Measurements from ENCODE around the gene TTI1.

The TTI1 gene

DNA sequence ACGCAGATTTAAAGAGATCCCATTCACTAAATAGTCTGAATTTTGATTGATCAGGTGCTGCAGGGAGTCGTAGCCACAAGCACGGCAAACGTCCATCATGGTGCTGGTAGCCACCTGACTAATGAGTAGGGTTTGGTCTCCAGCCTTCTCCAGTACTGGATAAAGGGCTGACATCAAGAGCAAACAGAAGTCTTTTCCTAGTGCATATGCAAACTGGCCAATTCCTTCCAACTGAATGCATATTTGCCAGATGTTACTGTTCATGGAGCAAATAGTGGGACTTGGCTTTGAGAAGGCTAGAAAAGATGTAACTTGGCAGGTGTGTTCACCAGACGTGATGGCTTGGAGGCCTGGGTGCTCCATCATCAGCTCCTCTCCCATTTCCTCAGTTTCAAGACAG is 21.6 kb downstream of the TTI1 start:
- TF ChIP-seq CREB1 (IDR thresholded peaks at IDR 0.05; ENCODE audit: low read depth) (no peak), TAF1 (IDR thresholded peaks at IDR 0.05; ENCODE audit: low read depth) (no peak), YY1 (IDR thresholded peaks at IDR 0.05; ENCODE audit: low read depth) (no peak), EP300 (IDR thresholded peaks at IDR 0.05; ENCODE audit: borderline replicate concordance) (no peak), RAD21 (IDR thresholded peaks at IDR 0.05; ENCODE audit: low read depth) (no peak)
- TF ChIP-seq, protein P1, sequence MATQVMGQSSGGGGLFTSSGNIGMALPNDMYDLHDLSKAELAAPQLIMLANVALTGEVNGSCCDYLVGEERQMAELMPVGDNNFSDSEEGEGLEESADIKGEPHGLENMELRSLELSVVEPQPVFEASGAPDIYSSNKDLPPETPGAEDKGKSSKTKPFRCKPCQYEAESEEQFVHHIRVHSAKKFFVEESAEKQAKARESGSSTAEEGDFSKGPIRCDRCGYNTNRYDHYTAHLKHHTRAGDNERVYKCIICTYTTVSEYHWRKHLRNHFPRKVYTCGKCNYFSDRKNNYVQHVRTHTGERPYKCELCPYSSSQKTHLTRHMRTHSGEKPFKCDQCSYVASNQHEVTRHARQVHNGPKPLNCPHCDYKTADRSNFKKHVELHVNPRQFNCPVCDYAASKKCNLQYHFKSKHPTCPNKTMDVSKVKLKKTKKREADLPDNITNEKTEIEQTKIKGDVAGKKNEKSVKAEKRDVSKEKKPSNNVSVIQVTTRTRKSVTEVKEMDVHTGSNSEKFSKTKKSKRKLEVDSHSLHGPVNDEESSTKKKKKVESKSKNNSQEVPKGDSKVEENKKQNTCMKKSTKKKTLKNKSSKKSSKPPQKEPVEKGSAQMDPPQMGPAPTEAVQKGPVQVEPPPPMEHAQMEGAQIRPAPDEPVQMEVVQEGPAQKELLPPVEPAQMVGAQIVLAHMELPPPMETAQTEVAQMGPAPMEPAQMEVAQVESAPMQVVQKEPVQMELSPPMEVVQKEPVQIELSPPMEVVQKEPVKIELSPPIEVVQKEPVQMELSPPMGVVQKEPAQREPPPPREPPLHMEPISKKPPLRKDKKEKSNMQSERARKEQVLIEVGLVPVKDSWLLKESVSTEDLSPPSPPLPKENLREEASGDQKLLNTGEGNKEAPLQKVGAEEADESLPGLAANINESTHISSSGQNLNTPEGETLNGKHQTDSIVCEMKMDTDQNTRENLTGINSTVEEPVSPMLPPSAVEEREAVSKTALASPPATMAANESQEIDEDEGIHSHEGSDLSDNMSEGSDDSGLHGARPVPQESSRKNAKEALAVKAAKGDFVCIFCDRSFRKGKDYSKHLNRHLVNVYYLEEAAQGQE (IDR thresholded peaks at IDR 0.05; ENCODE audit: low read depth) = no peak
- TF ChIP-seq, protein P2, sequence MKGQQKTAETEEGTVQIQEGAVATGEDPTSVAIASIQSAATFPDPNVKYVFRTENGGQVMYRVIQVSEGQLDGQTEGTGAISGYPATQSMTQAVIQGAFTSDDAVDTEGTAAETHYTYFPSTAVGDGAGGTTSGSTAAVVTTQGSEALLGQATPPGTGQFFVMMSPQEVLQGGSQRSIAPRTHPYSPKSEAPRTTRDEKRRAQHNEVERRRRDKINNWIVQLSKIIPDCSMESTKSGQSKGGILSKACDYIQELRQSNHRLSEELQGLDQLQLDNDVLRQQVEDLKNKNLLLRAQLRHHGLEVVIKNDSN (IDR thresholded peaks at IDR 0.05) = no peak

DNA sequence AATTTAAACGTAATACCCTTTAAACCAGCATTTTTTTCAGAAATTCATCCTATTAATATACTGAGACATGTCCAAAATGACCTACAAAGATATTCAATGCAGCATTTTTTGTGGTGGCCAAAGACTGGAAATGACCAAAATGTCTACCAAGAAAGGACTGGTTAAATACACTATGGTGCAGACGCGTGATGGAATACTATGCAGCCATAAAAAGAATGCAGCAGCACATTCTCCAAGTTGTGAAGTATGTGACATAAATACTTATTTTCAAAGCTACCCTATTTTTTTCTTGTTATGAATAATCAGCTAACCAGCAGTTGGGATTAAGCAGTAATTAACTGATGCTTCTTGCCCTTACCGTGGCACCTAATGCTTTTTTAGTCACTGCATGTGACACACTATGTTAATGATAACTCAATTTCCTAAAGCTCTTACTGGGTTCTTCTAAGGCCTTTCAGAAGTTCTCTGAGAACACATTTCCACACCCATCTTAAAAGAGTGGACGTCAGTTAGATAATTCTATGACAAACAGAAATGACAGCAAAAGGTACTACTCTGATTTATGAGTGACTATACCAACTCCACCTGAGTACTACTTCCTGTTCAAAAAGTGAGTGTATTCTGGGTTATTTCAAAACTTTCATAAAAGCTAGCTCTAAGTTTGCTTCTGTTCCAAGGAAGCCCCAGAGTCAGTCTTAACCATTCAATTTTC is 24.9 kb downstream of the TTI1 start:
- TF ChIP-seq, protein P1 (IDR thresholded peaks at IDR 0.05; ENCODE audit: low read depth) = no peak
- no peak for TF ChIP-seq NFIC (IDR thresholded peaks at IDR 0.05)
- no peak for TF ChIP-seq TCF12 (IDR thresholded peaks at IDR 0.05; ENCODE audit: low read depth)
- TF ChIP-seq TAF1 (IDR thresholded peaks at IDR 0.05; ENCODE audit: low read depth) = no peak
- no peak for TF ChIP-seq TEAD4 (IDR thresholded peaks at IDR 0.05)
- no peak for TF ChIP-seq EP300 (IDR thresholded peaks at IDR 0.05; ENCODE audit: borderline replicate concordance)
- no peak for TF ChIP-seq CEBPB (IDR thresholded peaks at IDR 0.05)
- TF ChIP-seq FOXM1 (IDR thresholded peaks at IDR 0.05; ENCODE audit: borderline replicate concordance, low read depth) = no peak
- TF ChIP-seq, protein P3, sequence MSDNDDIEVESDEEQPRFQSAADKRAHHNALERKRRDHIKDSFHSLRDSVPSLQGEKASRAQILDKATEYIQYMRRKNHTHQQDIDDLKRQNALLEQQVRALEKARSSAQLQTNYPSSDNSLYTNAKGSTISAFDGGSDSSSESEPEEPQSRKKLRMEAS (IDR thresholded peaks at IDR 0.05) = no peak
- TF ChIP-seq, protein P2 (IDR thresholded peaks at IDR 0.05) = no peak
- no peak for TF ChIP-seq EGR1 (IDR thresholded peaks at IDR 0.05)
- no peak for TF ChIP-seq ZBTB7A (IDR thresholded peaks at IDR 0.05; ENCODE audit: low read depth)
- TF ChIP-seq YY1 (IDR thresholded peaks at IDR 0.05; ENCODE audit: low read depth) = no peak
- TF ChIP-seq CREB1 (IDR thresholded peaks at IDR 0.05; ENCODE audit: low read depth) = no peak
- no peak for TF ChIP-seq RAD21 (IDR thresholded peaks at IDR 0.05; ENCODE audit: low read depth)

DNA sequence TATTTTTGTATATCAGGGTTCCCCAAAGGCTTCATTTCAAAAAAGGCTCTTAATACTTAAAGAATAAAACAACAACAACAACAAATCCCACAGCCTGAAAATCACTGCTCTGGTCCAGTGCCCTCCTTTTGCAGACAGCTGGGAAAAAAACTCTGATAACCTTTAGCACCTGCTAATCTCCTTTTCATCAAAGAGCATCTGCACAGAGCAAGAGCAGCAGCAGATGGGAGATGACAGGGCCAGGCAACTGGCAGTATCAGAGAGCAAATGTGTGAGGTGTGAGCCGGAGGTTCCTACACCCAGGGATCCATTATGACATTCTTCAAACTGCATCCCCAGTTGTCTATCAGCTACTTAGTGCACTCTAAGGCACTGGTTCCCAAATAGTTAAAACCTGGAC is 25.7 kb downstream of the TTI1 start:
- TF ChIP-seq, protein P3 (IDR thresholded peaks at IDR 0.05) = no peak
- TF ChIP-seq CREB1 (IDR thresholded peaks at IDR 0.05; ENCODE audit: low read depth) = no peak
- no peak for TF ChIP-seq FOXM1 (IDR thresholded peaks at IDR 0.05; ENCODE audit: borderline replicate concordance, low read depth)
- no peak for TF ChIP-seq CEBPB (IDR thresholded peaks at IDR 0.05)
- TF ChIP-seq EGR1 (IDR thresholded peaks at IDR 0.05) = no peak
- no peak for TF ChIP-seq YY1 (IDR thresholded peaks at IDR 0.05; ENCODE audit: low read depth)

DNA sequence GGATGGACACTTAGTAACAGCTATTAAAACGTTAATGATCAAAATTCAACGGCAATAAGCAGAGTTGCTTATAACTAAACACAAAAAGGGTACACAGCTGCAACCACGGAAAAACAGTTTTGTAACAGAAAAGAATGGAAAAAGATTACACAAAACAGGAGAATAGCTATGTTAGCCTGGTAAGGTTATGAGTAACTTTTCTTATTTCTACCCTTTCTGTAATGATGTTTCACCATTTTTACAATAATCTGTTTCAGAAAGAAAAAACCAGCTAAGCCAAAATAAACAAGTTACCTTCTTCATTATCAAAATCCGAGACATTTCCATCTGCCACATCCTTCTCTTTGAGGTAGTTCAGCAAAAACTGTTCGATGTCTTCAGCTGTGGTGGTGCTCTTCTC is 27.4 kb downstream of the TTI1 start:
- TF ChIP-seq EP300 (IDR thresholded peaks at IDR 0.05; ENCODE audit: borderline replicate concordance) (no peak), TEAD4 (IDR thresholded peaks at IDR 0.05) (no peak), ZBTB7A (IDR thresholded peaks at IDR 0.05; ENCODE audit: low read depth) (no peak), FOXM1 (IDR thresholded peaks at IDR 0.05; ENCODE audit: borderline replicate concordance, low read depth) (no peak), RAD21 (IDR thresholded peaks at IDR 0.05; ENCODE audit: low read depth) (no peak), YY1 (IDR thresholded peaks at IDR 0.05; ENCODE audit: low read depth) (no peak), TAF1 (IDR thresholded peaks at IDR 0.05; ENCODE audit: low read depth) (no peak), NFIC (IDR thresholded peaks at IDR 0.05) (no peak), CEBPB (IDR thresholded peaks at IDR 0.05) (no peak), TCF12 (IDR thresholded peaks at IDR 0.05; ENCODE audit: low read depth) (no peak), EGR1 (IDR thresholded peaks at IDR 0.05) (no peak), CREB1 (IDR thresholded peaks at IDR 0.05; ENCODE audit: low read depth) (no peak)
- TF ChIP-seq, protein P1 (IDR thresholded peaks at IDR 0.05; ENCODE audit: low read depth) = no peak
- TF ChIP-seq, protein P3 (IDR thresholded peaks at IDR 0.05) = no peak
- TF ChIP-seq, protein P2 (IDR thresholded peaks at IDR 0.05) = no peak

Measured in Ishikawa (cell line).